ENCODE results near the gene VAPA.

DNA sequence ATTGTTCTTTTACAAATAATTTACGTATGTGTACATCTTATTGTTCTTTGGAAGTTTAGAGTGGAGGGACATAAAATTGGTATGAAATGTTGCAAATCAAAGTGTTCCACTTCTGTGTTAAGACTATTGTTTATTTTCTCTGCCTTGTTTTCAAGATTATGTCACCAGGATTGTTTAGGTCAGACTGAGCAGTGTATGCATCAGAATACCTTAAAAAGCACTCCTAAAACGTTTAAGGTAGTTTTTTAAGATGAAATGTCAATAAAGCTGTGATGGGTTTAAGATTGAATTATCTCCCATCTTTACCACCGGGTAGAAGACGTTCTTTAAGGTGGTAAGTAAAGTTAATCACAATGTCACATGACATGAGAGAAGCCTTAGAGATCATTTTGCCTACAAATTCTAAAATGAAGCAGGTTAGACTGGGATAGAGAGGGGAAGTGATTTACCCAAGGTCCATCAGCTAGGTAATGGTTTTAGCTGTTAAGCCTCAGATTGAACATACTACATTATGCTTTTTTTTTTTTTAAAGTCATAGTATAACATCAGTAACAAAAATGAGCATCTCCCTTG lies 10.6 kb downstream of the VAPA start:
- TF ChIP-seq, protein P1, sequence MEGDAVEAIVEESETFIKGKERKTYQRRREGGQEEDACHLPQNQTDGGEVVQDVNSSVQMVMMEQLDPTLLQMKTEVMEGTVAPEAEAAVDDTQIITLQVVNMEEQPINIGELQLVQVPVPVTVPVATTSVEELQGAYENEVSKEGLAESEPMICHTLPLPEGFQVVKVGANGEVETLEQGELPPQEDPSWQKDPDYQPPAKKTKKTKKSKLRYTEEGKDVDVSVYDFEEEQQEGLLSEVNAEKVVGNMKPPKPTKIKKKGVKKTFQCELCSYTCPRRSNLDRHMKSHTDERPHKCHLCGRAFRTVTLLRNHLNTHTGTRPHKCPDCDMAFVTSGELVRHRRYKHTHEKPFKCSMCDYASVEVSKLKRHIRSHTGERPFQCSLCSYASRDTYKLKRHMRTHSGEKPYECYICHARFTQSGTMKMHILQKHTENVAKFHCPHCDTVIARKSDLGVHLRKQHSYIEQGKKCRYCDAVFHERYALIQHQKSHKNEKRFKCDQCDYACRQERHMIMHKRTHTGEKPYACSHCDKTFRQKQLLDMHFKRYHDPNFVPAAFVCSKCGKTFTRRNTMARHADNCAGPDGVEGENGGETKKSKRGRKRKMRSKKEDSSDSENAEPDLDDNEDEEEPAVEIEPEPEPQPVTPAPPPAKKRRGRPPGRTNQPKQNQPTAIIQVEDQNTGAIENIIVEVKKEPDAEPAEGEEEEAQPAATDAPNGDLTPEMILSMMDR (IDR thresholded peaks at IDR 0.05), result no peak
- no peak for TF ChIP-seq EZH2phosphoT487 (IDR thresholded peaks at IDR 0.05; ENCODE audit: borderline replicate concordance, low read depth)

All from SK-N-SH (cell line).